ENCODE results near the gene WARS2. TPM values are rescaled to one million over a fixed set of nuclear protein-coding genes. Genes with fewer than 3 reads are reported as not detected.

Gene WARS2
- total RNA-seq, 1 experiment from 2014 or later: 10.5 TPM

DNA sequence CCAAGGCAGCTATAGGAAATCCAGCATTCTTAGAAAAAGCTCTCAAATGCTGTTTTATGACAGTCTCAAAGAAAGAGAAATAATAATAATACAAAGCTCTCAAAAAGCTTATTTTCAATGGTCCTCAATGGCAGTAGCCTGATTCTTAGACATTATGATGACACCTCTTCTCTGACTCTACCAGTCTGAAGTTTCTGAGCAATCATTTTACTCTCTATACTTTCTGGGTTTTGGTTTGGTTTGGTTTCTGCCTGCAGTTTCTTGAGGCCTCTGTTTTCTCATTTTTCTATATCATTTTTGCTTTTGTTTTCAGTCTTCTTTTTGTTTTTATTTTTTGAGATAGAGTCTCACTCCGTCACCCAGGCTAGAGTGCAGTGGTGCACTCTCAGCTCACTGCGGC is 102.1 kb downstream of the WARS2 start:
- H3K4me3 ChIP-seq (replicated peaks in 1 of 2; ENCODE audit: low read depth in 1 of 2, low read length in 2 of 2): no peak overlapping the region
- H3K36me3 ChIP-seq (ENCODE audit: control insufficient read depth in 1 of 2, insufficient read depth in 2 of 2, low read length in 2 of 2): no peaks in the 10 kb centered on the region
- H3K27ac ChIP-seq (ENCODE audit: low read depth, low read length): no peak overlapping the region
- RAD21 ChIA-PET (ENCODE audit: low non-redundant PET in 1 of 2, low total read pairs in 2 of 2, uncharacterized antibody in 2 of 2, unreplicated experiment in 2 of 2): no interaction called here
- no peaks in the 10 kb centered on the region for H4K20me1 ChIP-seq (ENCODE audit: insufficient read depth)
- no TSS peak for BruUV-seq (replicated peaks)
- no peak overlapping the region for H2AFZ ChIP-seq (ENCODE audit: low read depth, low read length, poor library complexity, severe bottlenecking)
- H3K9me3 ChIP-seq (ENCODE audit: control insufficient read depth in 1 of 2, insufficient read depth in 1 of 2, low read depth in 1 of 2, low read length in 2 of 2): no peaks in the 10 kb centered on the region
- no peaks in the 10 kb centered on the region for H3K79me2 ChIP-seq (ENCODE audit: insufficient read depth, low read length)
- no peaks in the 10 kb centered on the region for H3K9me2 ChIP-seq (ENCODE audit: insufficient read depth)
- ATAC-seq (no peak), DNase-seq (ENCODE audit: low read depth, low spot score) (no peak)
- TF ChIP-seq, protein P1, sequence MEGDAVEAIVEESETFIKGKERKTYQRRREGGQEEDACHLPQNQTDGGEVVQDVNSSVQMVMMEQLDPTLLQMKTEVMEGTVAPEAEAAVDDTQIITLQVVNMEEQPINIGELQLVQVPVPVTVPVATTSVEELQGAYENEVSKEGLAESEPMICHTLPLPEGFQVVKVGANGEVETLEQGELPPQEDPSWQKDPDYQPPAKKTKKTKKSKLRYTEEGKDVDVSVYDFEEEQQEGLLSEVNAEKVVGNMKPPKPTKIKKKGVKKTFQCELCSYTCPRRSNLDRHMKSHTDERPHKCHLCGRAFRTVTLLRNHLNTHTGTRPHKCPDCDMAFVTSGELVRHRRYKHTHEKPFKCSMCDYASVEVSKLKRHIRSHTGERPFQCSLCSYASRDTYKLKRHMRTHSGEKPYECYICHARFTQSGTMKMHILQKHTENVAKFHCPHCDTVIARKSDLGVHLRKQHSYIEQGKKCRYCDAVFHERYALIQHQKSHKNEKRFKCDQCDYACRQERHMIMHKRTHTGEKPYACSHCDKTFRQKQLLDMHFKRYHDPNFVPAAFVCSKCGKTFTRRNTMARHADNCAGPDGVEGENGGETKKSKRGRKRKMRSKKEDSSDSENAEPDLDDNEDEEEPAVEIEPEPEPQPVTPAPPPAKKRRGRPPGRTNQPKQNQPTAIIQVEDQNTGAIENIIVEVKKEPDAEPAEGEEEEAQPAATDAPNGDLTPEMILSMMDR (IDR thresholded peaks at IDR 0.05 in 2 of 3, conservative IDR thresholded peaks at IDR 0.05 in 1 of 3; ENCODE audit: borderline replicate concordance in 1 of 3, insufficient read depth in 1 of 3, low read depth in 2 of 3, low read length in 2 of 3): no peak
- TF ChIP-seq ZFX (IDR thresholded peaks at IDR 0.05): no peak
- TF ChIP-seq SP1 (IDR thresholded peaks at IDR 0.05; ENCODE audit: low read depth): no peak
- no peak for TF ChIP-seq POLR2A (IDR thresholded peaks at IDR 0.05; ENCODE audit: borderline replicate concordance, extremely low read depth, insufficient read depth, insufficient read length)
- no peak for TF ChIP-seq YY1 (IDR thresholded peaks at IDR 0.05; ENCODE audit: extremely low read depth, insufficient replicate concordance, low read depth, low read length)
- TF ChIP-seq ELF1 (IDR thresholded peaks at IDR 0.05; ENCODE audit: borderline replicate concordance, low read depth): no peak
- TF ChIP-seq ZNF274 (IDR thresholded peaks at IDR 0.05; ENCODE audit: low read depth, low read length): no peak
- no peak for TF ChIP-seq POLR2AphosphoS5 (IDR thresholded peaks at IDR 0.05; ENCODE audit: low read depth, low read length)
- TF ChIP-seq, protein P2, sequence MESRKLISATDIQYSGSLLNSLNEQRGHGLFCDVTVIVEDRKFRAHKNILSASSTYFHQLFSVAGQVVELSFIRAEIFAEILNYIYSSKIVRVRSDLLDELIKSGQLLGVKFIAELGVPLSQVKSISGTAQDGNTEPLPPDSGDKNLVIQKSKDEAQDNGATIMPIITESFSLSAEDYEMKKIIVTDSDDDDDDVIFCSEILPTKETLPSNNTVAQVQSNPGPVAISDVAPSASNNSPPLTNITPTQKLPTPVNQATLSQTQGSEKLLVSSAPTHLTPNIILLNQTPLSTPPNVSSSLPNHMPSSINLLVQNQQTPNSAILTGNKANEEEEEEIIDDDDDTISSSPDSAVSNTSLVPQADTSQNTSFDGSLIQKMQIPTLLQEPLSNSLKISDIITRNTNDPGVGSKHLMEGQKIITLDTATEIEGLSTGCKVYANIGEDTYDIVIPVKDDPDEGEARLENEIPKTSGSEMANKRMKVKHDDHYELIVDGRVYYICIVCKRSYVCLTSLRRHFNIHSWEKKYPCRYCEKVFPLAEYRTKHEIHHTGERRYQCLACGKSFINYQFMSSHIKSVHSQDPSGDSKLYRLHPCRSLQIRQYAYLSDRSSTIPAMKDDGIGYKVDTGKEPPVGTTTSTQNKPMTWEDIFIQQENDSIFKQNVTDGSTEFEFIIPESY (IDR thresholded peaks at IDR 0.05; ENCODE audit: extremely low read depth, insufficient replicate concordance, low read length): no peak
- TF ChIP-seq, protein P3, sequence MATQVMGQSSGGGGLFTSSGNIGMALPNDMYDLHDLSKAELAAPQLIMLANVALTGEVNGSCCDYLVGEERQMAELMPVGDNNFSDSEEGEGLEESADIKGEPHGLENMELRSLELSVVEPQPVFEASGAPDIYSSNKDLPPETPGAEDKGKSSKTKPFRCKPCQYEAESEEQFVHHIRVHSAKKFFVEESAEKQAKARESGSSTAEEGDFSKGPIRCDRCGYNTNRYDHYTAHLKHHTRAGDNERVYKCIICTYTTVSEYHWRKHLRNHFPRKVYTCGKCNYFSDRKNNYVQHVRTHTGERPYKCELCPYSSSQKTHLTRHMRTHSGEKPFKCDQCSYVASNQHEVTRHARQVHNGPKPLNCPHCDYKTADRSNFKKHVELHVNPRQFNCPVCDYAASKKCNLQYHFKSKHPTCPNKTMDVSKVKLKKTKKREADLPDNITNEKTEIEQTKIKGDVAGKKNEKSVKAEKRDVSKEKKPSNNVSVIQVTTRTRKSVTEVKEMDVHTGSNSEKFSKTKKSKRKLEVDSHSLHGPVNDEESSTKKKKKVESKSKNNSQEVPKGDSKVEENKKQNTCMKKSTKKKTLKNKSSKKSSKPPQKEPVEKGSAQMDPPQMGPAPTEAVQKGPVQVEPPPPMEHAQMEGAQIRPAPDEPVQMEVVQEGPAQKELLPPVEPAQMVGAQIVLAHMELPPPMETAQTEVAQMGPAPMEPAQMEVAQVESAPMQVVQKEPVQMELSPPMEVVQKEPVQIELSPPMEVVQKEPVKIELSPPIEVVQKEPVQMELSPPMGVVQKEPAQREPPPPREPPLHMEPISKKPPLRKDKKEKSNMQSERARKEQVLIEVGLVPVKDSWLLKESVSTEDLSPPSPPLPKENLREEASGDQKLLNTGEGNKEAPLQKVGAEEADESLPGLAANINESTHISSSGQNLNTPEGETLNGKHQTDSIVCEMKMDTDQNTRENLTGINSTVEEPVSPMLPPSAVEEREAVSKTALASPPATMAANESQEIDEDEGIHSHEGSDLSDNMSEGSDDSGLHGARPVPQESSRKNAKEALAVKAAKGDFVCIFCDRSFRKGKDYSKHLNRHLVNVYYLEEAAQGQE (IDR thresholded peaks at IDR 0.05; ENCODE audit: low read depth): no peak
- TF ChIP-seq CEBPB (IDR thresholded peaks at IDR 0.05; ENCODE audit: low read depth): no peak
- TF ChIP-seq CBX3 (IDR thresholded peaks at IDR 0.05; ENCODE audit: low read depth): no peak
- TF ChIP-seq SRF (IDR thresholded peaks at IDR 0.05; ENCODE audit: low read depth): no peak
- no peak for TF ChIP-seq EGR1 (IDR thresholded peaks at IDR 0.05; ENCODE audit: low read depth)
- TF ChIP-seq EZH2phosphoT487 (IDR thresholded peaks at IDR 0.05; ENCODE audit: borderline replicate concordance): no peak
- no peak for TF ChIP-seq JUND (IDR thresholded peaks at IDR 0.05)
- TF ChIP-seq, protein P4, sequence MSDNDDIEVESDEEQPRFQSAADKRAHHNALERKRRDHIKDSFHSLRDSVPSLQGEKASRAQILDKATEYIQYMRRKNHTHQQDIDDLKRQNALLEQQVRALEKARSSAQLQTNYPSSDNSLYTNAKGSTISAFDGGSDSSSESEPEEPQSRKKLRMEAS (IDR thresholded peaks at IDR 0.05): no peak
- no peak for TF ChIP-seq RAD21 (IDR thresholded peaks at IDR 0.05; ENCODE audit: low read depth)
- no peak for TF ChIP-seq SIN3A (IDR thresholded peaks at IDR 0.05; ENCODE audit: low read depth)
- TF ChIP-seq, protein P5, sequence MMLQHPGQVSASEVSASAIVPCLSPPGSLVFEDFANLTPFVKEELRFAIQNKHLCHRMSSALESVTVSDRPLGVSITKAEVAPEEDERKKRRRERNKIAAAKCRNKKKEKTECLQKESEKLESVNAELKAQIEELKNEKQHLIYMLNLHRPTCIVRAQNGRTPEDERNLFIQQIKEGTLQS (IDR thresholded peaks at IDR 0.05): no peak
- CTCF ChIA-PET: no interaction called here
- no peak overlapping the region for H3K4me2 ChIP-seq (ENCODE audit: low read length)
- POLR2A ChIA-PET: no interaction called here
- no peaks in the 10 kb centered on the region for H3K27me3 ChIP-seq (ENCODE audit: insufficient read depth, low read length)
- H3K4me1 ChIP-seq (ENCODE audit: control insufficient read depth in 1 of 2, insufficient read depth in 2 of 2, low read length in 2 of 2): no peaks in the 10 kb centered on the region
- no peak overlapping the region for H3K9ac ChIP-seq (ENCODE audit: low read length)
- intact Hi-C loops (cut with micrococcal nuclease): no loop called here
